Measurements from ENCODE around the gene EYA2. TPM values are rescaled to one million over a fixed set of nuclear protein-coding genes. Genes with fewer than 3 reads are reported as not detected.

EYA2 gene
- total and polyA plus RNA-seq, 7 donors: 1.2 to 11.8 (median 3.3) TPM

DNA sequence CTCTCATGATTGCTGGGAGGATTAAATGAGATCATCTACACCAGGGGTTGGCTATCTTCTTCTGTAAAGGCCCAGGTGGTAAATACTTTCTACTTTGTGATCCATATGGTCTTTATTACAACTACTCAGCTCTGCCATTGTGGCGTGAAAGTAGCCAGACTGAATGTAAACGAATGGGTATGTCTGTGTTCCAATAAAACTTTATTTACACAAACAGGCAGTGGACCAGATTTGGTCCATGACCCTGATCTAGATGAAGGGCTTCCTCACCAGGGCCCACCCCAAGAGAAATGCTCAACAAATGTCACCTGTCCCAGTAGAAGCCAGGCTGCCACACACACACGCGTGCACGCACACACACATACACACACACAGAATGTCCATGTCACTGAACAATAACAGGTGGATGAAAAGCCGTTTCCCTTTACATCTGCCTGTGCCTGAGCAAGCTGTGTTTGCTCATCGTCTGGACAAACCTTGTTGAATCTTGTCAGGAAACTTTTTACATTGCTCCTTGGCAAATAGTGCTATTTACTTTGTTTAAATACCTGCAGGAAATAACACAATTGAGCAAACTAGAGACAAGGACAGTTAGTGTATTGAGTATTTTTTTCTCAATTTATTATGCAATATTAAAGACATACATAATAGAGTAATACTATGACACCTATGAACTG is 114.3 kb downstream of the EYA2 start:
- Histone ChIP-seq H3K36me3 (no peaks in the 10 kb centered on the region), H3K27me3 (no peaks in the 10 kb centered on the region), H3K4me3 (no peak overlapping the region), H3K9me3 (no peaks in the 10 kb centered on the region), H3K27ac (no peak overlapping the region), H3K4me1 (no peaks in the 10 kb centered on the region)
- intact Hi-C loops (cut with DNase I): no loop called here
- DNase-seq: no peak
- WGBS, 2 donors: 35 to 60% methylated on average over 7 of the region's 7 CpGs
- TF ChIP-seq EP300 (IDR thresholded peaks at IDR 0.05) (no peak), POLR2AphosphoS5 (IDR thresholded peaks at IDR 0.05) (no peak), POLR2A (IDR thresholded peaks at IDR 0.05) (no peak)
- TF ChIP-seq, protein P1, sequence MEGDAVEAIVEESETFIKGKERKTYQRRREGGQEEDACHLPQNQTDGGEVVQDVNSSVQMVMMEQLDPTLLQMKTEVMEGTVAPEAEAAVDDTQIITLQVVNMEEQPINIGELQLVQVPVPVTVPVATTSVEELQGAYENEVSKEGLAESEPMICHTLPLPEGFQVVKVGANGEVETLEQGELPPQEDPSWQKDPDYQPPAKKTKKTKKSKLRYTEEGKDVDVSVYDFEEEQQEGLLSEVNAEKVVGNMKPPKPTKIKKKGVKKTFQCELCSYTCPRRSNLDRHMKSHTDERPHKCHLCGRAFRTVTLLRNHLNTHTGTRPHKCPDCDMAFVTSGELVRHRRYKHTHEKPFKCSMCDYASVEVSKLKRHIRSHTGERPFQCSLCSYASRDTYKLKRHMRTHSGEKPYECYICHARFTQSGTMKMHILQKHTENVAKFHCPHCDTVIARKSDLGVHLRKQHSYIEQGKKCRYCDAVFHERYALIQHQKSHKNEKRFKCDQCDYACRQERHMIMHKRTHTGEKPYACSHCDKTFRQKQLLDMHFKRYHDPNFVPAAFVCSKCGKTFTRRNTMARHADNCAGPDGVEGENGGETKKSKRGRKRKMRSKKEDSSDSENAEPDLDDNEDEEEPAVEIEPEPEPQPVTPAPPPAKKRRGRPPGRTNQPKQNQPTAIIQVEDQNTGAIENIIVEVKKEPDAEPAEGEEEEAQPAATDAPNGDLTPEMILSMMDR (IDR thresholded peaks at IDR 0.05): no peak

DNA sequence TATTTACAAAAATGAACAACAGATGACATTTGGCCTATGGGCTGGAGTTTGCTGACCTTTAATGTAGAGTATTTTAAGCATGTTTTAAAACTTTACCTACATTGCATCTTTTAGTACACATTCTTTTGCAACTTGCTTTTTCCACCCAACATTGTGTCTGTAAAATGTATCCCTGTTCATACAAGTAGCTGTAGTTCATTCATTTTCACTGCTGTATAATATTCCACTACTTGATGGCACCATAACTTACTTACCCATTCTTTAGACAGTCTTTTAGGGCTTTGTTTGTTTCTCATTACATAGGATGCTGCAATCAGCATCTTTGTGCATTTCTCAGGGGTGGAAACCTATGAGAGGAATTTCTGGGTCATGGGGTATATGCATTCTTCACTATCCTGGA is 115.1 kb downstream of the EYA2 start:
- no peak overlapping the region for H3K4me3 ChIP-seq
- H3K9me3 ChIP-seq: no peaks in the 10 kb centered on the region
- H3K4me1 ChIP-seq: no peaks in the 10 kb centered on the region
- H3K27me3 ChIP-seq: no peaks in the 10 kb centered on the region
- intact Hi-C loops (cut with DNase I): no loop called here
- H3K27ac ChIP-seq: no peak overlapping the region
- TF ChIP-seq POLR2AphosphoS5 (IDR thresholded peaks at IDR 0.05): no peak
- TF ChIP-seq, protein P1 (IDR thresholded peaks at IDR 0.05): no peak
- no peak for TF ChIP-seq EP300 (IDR thresholded peaks at IDR 0.05)
- TF ChIP-seq POLR2A (IDR thresholded peaks at IDR 0.05): no peak
- DNase-seq: no peak
- H3K36me3 ChIP-seq: no peaks in the 10 kb centered on the region

- intact Hi-C loops (cut with DNase I): no loop called here
- TF ChIP-seq, protein P1 (IDR thresholded peaks at IDR 0.05): no peak
- TF ChIP-seq POLR2A (IDR thresholded peaks at IDR 0.05) (no peak), POLR2AphosphoS5 (IDR thresholded peaks at IDR 0.05) (no peak), EP300 (IDR thresholded peaks at IDR 0.05) (no peak)
- Histone ChIP-seq H3K27ac (no peak overlapping the region), H3K36me3 (no peaks in the 10 kb centered on the region), H3K9me3 (no peaks in the 10 kb centered on the region), H3K4me3 (no peak overlapping the region), H3K27me3 (no peaks in the 10 kb centered on the region), H3K4me1 (no peaks in the 10 kb centered on the region)
- no peak for DNase-seq
- 79 to 88% methylated on average over 5 of the region's 5 CpGs for WGBS, 2 donors
These were observed 117.3 kb downstream of the EYA2 start for GRCh38 chr20:47011984-47012383.

- intact Hi-C loops (cut with DNase I): no loop called here
- Histone ChIP-seq H3K27ac (no peak overlapping the region), H3K36me3 (no peaks in the 10 kb centered on the region), H3K27me3 (no peaks in the 10 kb centered on the region), H3K4me1 (peaks cover 0 to 5% (median 3%) of the 10 kb centered on the region in 4 donors), H3K4me3 (no peak overlapping the region), H3K9me3 (no peaks in the 10 kb centered on the region)
- TF ChIP-seq POLR2AphosphoS5 (IDR thresholded peaks at IDR 0.05) (no peak), EP300 (IDR thresholded peaks at IDR 0.05) (no peak)
- DNase-seq: no peak
- WGBS, 2 donors: 90 to 92% methylated on average over 8 of the region's 8 CpGs
These were observed 119.0 kb downstream of the EYA2 start for GRCh38 chr20:47013606-47014005.

DNA sequence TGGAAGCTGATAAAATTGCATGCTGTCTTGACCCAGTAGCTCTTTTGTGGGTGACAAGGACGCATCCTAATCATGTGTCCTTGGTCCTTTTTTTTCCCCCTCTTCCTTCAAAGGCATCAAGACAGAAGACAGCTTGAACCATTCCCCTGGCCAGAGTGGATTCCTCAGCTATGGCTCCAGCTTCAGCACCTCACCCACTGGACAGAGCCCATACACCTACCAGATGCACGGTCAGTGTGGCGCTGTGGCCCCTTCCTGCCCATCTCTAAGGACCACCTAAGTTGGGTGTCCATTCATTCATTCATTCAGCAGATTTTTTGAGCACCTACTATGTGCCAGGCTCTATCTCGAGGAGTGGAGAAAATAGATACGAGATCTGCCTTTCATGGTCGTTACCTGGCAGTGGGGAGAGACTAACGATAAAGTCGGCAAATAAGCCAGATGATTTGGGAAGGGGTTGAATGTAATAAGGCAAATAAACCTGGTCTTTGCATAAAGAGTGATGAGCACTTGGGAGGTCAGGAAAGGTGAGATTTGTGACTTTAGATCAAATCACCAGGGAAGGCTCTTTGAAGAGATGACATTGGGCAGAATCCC is 121.5 kb downstream of the EYA2 start:
- no peak for TF ChIP-seq EP300 (IDR thresholded peaks at IDR 0.05)
- TF ChIP-seq, protein P1 (IDR thresholded peaks at IDR 0.05): no peak
- TF ChIP-seq POLR2AphosphoS5 (IDR thresholded peaks at IDR 0.05): no peak
- TF ChIP-seq POLR2A (IDR thresholded peaks at IDR 0.05): no peak
- intact Hi-C loops (cut with DNase I): loop anchor here (5.0 kb wide), 1 partner anchor 551 kb away; no protein-coding TSS in a partner anchor

More for the DNA sequence above, 121.5 kb downstream of the EYA2 start:
- H3K27ac ChIP-seq: no peak overlapping the region
- H3K4me3 ChIP-seq: no peak overlapping the region
- no peaks in the 10 kb centered on the region for H3K9me3 ChIP-seq
- no peak for DNase-seq
- WGBS, 2 donors: 79 to 91% methylated on average over 8 of the region's 8 CpGs
- no peaks in the 10 kb centered on the region for H3K27me3 ChIP-seq
- H3K4me1 ChIP-seq: peaks cover 0 to 28% (median 20%) of the 10 kb centered on the region in 4 donors
- H3K36me3 ChIP-seq: no peaks in the 10 kb centered on the region

All from sigmoid colon (tissue), 7 donors.